Bone marrow (tissue), 2 donors: Measurements from ENCODE around the gene ANP32B.
A peak's percentile ranks its signal among the peaks of the same experiment; 100 is the strongest.
"Not testable (repeated sequence)": the region's sequence is repeated elsewhere in the genome, so short reads cannot be mapped to it uniquely, and the experiment has no call there.

Experiments used
- DNase-seq, 2 donors: peaks; one replicate each; lab custom pipeline; 2025; lab: John Stamatoyannopoulos, UW

Gene ANP32B

GRCh38 chr9:97982683-97983588 is at the start of gene ANP32B:
ANP32B (plus strand) TSS chr9:97983341; CDS start chr9:97983556, 215 bp downstream.
- peak; percentile 81 to 95 for DNase-seq

GRCh38 chr9:97934321-97935115 is 48.6 kb upstream of the ANP32B start:
- DNase-seq: peak in 1 of 2 donors; percentile 12

DNA sequence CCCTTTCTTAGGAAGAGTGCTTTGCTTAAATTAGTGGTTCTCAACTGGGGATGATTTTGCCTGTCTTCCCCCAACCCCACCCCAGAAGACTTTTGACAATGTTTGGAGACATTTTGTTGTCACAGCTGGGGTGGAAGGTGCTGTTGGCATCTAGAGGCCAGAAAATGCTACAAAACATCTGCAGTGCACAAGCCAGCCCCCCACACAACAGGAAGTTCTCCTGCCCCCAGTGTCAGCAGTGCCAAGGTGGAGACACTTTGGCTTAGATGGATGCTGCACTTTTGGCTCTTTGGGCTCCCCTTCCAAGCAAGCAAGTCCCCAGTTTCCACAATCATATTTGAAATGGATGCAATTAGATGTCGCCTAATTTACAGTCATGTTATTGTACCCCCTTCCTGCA is 47.9 kb upstream of the ANP32B start:
- DNase-seq: no peak

- no peak for DNase-seq
Observed at GRCh38 chr9:97936998-97937397, 46.1 kb upstream of the ANP32B start.

DNA sequence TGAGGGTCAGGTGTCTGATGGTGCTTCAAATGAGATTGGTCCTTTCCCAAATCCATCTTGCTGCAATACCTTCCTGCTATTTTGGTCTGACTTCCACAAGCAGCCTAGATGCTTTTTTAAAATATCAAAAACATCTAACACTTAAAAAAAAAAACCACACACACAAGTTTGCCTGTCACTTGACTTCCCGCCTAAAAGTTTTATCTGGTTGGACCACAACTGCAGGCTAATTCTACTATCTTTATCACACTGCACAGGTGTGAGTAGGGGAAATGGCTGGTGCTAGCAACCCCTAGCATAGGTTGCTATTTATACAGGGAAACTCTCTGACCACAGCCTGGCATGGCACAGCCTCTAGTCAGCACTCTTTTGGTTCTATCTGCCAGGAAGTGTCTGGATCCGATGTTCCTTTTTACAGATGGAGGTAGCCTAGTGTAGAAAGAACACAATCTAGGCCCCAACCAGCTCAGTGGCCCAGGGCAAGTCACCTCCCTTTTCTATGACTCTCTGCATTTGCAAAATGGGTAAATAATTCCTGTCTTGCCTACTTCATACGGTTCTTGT is 45.0 kb upstream of the ANP32B start, which contains the start of gene HEMGN:
HEMGN (minus strand) TSS at position 92 of the 564 bp plus-strand sequence; CDS start at position 56, 36 bp downstream.
- peak in 1 of 2 donors; percentile 88 for DNase-seq

DNA sequence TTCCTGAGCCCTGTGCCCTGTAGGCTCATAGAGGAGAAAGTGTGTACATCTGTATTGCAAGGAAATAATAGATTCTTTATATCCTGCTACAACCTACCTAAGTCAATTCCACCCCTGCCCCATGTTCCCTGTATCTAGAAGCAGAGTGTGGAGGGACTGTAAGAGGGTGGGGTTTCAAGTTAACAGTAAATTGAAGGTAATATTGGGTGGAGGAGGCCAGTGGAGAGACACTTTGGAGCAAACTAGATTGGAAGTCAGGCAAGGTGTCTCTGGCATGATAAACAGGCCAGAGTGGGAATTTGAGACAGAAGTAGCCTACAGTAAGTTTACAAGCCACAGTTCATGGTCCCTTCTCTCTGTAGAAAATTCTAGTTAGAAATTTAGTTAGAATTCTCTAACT is 42.9 kb upstream of the ANP32B start:
- DNase-seq: no peak

GRCh38 chr9:97940741-97941140 is 42.4 kb upstream of the ANP32B start:
- no peak for DNase-seq

GRCh38 chr9:97941323-97941722 is 41.8 kb upstream of the ANP32B start:
- DNase-seq: no peak

- DNase-seq: no peak
Observed at GRCh38 chr9:97943308-97943855, 39.8 kb upstream of the ANP32B start.

DNA sequence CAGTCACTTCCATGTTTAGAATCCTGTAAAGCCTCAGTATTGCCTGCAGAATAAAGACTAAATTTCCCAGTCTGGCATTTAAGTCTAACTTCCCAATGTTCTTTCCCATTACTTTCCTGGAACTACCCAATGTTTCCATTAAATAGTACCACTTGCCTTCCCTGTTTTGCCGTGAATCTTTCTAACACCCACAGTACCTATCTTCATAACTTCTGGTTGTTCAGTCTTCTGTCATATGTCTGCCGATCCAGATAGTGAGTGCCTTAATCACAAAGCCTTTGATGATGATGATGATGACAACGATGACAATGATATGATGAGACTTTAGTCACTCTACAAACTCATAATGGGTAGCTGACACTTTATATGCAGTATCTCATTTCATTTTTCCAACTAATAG is 38.5 kb upstream of the ANP32B start:
- no peak for DNase-seq

DNA sequence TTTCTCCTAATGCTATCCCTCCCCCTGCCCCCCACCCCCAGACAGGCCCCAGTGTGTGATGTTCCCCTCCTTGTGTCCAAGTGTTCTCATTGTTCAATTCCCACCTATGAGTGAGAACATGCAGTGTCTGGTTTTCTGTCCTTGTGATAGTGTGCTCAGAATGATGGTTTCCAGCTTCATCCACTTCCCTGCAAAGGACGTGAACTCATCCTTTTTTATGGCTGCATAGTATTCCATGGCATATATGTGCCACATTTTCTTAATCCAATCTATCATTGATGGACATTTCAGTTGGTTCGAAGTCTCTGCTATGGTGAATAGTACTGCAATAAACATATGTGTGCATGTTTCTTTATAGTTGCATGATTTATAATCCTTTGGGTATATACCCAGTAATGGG is 37.7 kb upstream of the ANP32B start:
- not testable (repeated sequence) for DNase-seq

GRCh38 chr9:97947094-97947493 is 36.0 kb upstream of the ANP32B start:
- DNase-seq: not testable (repeated sequence)

DNA sequence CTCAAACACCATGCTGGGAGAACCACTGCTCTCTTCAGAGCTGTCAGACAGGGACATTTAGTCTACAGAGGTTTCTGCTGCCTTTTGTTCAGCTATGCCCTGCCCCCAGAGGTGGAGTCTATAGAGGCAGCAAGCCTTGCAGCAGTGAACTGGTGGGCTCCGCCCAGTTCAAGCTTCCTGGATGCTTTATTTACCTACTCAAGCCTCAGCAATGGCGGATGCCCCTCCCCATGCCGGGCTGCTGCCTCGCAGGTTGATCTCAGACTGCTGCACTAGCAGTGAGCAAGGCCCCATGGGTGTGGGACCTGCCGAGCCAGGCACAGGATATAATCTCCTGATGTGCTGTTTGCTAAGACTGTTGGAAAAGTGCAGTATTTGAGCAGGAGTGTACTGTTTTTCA is 32.3 kb upstream of the ANP32B start:
- DNase-seq: not testable (repeated sequence)

- peak in 1 of 2 donors; percentile 68 for DNase-seq
Observed at GRCh38 chr9:97954550-97954989, 28.6 kb upstream of the ANP32B start.

DNA sequence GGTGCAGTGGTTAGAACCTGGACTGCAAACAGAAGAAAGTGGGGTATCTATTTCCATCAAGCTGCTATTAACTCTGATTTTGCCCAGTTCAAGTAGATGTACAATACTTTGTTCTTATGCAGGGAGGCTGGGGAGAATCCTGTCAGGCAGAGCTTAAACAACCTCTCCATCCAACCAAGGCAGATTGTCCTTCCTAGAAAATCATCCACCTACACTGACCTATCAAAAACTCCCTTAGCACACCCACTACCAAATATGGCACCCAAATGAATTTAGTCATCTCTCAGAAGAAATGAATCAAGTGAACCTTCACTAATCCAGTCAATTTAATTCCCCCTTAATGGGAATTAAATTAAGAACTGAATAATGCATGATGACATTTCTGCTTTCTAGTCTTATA is 26.8 kb upstream of the ANP32B start:
- DNase-seq: no peak

GRCh38 chr9:97958812-97959511 is 24.2 kb upstream of the ANP32B start:
- peak in 1 of 2 donors; percentile 40 for DNase-seq

- no peak for DNase-seq
Observed at GRCh38 chr9:97959585-97959984, 23.6 kb upstream of the ANP32B start.

DNA sequence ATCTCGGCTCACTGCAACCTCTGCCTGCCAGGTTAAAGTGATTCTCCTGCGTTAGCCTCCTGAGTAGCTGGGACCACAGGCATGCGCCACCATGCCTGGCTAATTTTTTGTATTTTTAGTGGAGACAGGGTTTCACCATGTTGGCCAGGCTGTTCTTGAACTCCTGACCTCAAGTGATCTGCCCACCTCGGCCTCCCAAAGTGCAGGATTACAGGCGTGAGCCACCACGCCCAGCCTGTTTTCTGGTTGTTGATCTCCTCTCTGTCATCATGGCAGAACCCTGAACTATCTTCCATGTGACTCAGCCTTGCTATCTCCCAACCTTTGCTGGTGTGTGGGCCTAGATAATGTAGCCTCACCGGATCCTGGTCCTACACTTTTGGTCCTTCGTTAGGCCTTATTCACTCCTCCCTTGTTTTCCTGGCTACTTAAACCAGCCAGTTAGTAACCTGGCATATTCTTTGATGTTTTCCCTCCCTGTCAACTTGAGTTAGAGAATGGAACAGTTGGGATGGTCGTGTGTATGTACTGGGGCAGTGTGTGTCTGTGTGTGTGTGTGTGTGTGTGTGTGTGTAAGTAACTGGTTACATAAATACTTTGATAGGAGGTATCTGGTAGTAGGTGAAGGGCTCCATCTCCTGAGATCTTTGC is 22.3 kb upstream of the ANP32B start:
- DNase-seq: not testable (repeated sequence)

DNA sequence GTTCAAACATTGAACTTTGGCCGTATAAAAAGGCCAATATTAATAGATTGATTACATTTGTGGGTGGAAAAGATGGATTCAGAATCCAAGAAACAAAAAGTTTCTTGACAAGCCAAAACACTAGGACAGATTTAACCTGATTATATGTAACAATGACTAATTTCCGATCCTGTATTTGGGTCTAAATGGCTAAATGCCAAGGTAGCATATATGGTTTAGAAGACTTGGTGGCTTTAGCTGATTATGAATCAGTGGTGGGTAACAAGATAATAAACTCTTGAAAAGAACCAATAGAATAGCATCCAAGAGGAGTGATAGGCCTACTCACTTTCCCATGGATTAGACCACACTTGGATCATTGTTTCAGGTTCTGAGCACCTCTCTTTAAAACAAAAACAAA is 21.8 kb upstream of the ANP32B start:
- DNase-seq: no peak

GRCh38 chr9:97962136-97962535 is 21.0 kb upstream of the ANP32B start:
- DNase-seq: no peak

DNA sequence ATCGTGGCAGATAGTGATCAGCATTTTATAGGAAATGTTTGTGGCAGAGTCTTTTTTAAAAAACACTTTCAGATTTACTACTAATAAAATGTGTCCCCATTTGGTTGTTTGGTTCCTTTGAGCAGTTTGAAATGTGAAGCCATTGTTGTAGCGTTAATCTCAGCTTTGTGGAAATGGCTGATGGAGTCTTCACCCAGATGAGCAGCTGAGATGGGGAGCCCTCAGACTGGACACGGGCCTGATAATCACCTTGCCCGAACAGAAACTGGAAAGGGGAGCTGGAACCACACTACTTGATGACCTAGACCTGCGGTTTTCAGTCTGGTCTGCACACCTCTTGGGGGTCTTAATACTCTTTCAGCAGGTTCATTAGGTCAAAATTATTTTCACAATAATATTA is 20.6 kb upstream of the ANP32B start:
- DNase-seq: no peak
